ENCODE results near the gene TLE4. TPM values are rescaled to one million over a fixed set of nuclear protein-coding genes. Genes with fewer than 3 reads are reported as not detected.

TLE4 gene
- total RNA-seq, 2 experiments from 2014 or later, result 125 to 136 TPM

DNA sequence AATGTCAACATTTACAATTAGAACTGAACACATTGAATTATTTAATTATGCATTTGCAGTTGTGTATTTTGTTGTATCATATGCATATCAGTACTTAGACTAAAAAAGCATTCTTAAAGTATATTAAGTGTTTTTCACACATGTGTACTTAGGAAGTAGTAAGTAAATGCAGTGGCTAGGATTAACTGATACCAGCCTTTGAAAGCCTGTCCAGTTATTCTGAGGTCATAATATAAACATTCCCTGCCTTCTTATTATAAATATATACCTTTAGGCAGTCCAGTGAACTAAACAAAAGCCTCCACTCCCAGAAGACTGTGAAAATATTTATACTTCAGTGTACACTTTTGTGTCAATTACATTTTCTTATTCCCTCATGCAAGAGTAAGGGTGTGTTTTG lies 83.8 kb downstream of the TLE4 start:
- Mint-ChIP-seq H3K4me3 (no peak overlapping the region), H3K9me3 (no peaks in the 10 kb centered on the region), H3K27me3 (no peaks in the 10 kb centered on the region), H3K4me1 (ENCODE audit: low read depth) (peaks cover 50% of the 10 kb centered on the region), H3K36me3 (ENCODE audit: low read depth) (peaks cover 82% of the 10 kb centered on the region), H3K27ac (no peak overlapping the region)
- no peaks in the 10 kb centered on the region for H3K4me1 ChIP-seq (ENCODE audit: insufficient read depth, low read length)
- H3K4me3 ChIP-seq (ENCODE audit: low read length), result no peak overlapping the region
- TF ChIP-seq, protein P1, sequence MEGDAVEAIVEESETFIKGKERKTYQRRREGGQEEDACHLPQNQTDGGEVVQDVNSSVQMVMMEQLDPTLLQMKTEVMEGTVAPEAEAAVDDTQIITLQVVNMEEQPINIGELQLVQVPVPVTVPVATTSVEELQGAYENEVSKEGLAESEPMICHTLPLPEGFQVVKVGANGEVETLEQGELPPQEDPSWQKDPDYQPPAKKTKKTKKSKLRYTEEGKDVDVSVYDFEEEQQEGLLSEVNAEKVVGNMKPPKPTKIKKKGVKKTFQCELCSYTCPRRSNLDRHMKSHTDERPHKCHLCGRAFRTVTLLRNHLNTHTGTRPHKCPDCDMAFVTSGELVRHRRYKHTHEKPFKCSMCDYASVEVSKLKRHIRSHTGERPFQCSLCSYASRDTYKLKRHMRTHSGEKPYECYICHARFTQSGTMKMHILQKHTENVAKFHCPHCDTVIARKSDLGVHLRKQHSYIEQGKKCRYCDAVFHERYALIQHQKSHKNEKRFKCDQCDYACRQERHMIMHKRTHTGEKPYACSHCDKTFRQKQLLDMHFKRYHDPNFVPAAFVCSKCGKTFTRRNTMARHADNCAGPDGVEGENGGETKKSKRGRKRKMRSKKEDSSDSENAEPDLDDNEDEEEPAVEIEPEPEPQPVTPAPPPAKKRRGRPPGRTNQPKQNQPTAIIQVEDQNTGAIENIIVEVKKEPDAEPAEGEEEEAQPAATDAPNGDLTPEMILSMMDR (IDR thresholded peaks at IDR 0.05), result no peak
- H3K9me3 ChIP-seq (ENCODE audit: control insufficient read depth in 1 of 2, insufficient read depth in 1 of 2, low read length in 2 of 2), result no peaks in the 10 kb centered on the region
- peaks cover 31% of the 10 kb centered on the region for H3K36me3 ChIP-seq (ENCODE audit: insufficient read depth, low read length)
- H3K27ac ChIP-seq (ENCODE audit: low read depth in 1 of 2, low read length in 2 of 2), result no peak overlapping the region
- DNase-seq (no peak), ATAC-seq (ENCODE audit: poor library complexity) (no peak)
- no peaks in the 10 kb centered on the region for H3K27me3 ChIP-seq (ENCODE audit: control insufficient read depth in 1 of 2, insufficient read depth in 2 of 2, low read length in 2 of 2)
- ChIA-PET CTCF (interaction anchor here (1.3 kb wide), 1 partner anchor 10 kb away, joined by 3 read pairs; no protein-coding TSS in a partner anchor), POLR2A (no interaction called here)
- intact Hi-C loops (cut with DNase I, micrococcal nuclease), result no loop called here

DNA sequence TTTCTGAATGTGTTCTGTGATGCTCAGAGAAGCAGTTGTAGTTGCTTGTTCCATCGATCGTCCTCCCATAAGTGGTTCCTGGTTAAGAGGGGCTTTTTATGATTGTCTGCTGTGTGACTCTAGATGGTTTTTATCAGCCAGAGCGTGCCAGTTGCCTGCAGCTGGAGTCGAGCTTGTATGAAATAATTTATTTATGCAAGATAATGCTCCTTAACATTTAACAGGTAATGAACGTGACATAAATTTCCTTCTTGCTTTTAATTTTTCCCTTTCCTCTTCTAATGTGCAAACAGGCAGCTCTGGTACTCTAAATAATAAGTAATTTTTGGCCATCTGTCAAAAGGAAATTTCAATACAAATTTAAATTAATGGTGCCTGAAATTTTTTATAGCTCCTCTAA lies 84.4 kb downstream of the TLE4 start:
- H3K27me3 Mint-ChIP-seq, result no peaks in the 10 kb centered on the region
- H3K27ac Mint-ChIP-seq, result no peak overlapping the region
- Histone ChIP-seq H3K27me3 (ENCODE audit: control insufficient read depth in 1 of 2, insufficient read depth in 2 of 2, low read length in 2 of 2) (no peaks in the 10 kb centered on the region), H3K9me3 (ENCODE audit: control insufficient read depth in 1 of 2, insufficient read depth in 1 of 2, low read length in 2 of 2) (no peaks in the 10 kb centered on the region), H3K36me3 (ENCODE audit: insufficient read depth, low read length) (peaks cover 31% of the 10 kb centered on the region), H3K27ac (ENCODE audit: low read depth in 1 of 2, low read length in 2 of 2) (no peak overlapping the region), H3K4me1 (ENCODE audit: insufficient read depth, low read length) (no peaks in the 10 kb centered on the region), H3K4me3 (ENCODE audit: low read length) (no peak overlapping the region)
- ChIA-PET POLR2A (no interaction called here), CTCF (interaction anchor here (0.9 to 1.3 kb wide), 2 partner anchors 9 to 17 kb away, joined by 3 read pairs; no protein-coding TSS in a partner anchor)
- H3K9me3 Mint-ChIP-seq, result no peaks in the 10 kb centered on the region
- H3K36me3 Mint-ChIP-seq (ENCODE audit: low read depth), result peaks cover 76% of the 10 kb centered on the region
- ATAC-seq (ENCODE audit: poor library complexity) (no peak), DNase-seq (no peak)
- TF ChIP-seq, protein P1 (IDR thresholded peaks at IDR 0.05), result no peak
- H3K4me1 Mint-ChIP-seq (ENCODE audit: low read depth), result peaks cover 53% of the 10 kb centered on the region
- no peak overlapping the region for H3K4me3 Mint-ChIP-seq
- intact Hi-C loops (cut with DNase I, micrococcal nuclease), result no loop called here

DNA sequence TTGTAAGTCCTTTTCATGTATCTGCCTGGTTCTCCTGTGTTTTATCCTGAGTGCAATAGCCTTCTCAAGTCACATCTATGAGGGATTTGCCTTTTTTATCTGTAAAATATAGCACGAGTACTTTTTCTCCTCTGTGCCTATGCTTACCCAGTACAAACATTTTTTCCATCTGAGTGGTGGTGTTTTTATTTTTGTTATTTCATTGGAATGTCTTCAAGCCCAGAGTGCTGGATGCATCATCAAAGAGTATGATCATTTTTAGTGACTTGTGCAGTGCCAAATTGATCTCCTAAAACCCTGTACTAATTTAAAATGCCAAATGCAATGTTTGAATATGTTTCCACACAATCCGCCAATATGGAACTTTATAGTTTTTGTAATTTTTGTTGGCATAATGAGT lies 86.1 kb downstream of the TLE4 start:
- Mint-ChIP-seq H3K9me3 (no peaks in the 10 kb centered on the region), H3K27ac (no peak overlapping the region), H3K4me1 (ENCODE audit: low read depth) (peaks cover 68% of the 10 kb centered on the region), H3K36me3 (ENCODE audit: low read depth) (peaks cover 63% of the 10 kb centered on the region), H3K4me3 (no peak overlapping the region), H3K27me3 (no peaks in the 10 kb centered on the region)
- no peak for DNase-seq
- H3K27me3 ChIP-seq (ENCODE audit: control insufficient read depth in 1 of 2, insufficient read depth in 2 of 2, low read length in 2 of 2), result no peaks in the 10 kb centered on the region
- ChIA-PET POLR2A (interaction anchor here (0.6 kb wide), 1 partner anchor 87 kb away, joined by 3 read pairs; the partner anchor contains the start of gene TLE4), CTCF (interaction anchor here (1.2 to 1.5 kb wide), 2 partner anchors 28 to 40 kb away, joined by 3 read pairs; no protein-coding TSS in a partner anchor)
- peaks cover 7% of the 10 kb centered on the region for H3K4me1 ChIP-seq (ENCODE audit: insufficient read depth, low read length)
- no peak overlapping the region for H3K27ac ChIP-seq (ENCODE audit: low read depth in 1 of 2, low read length in 2 of 2)
- intact Hi-C loops (cut with DNase I, micrococcal nuclease), result no loop called here
- ATAC-seq (ENCODE audit: poor library complexity), result no peak
- no peaks in the 10 kb centered on the region for H3K9me3 ChIP-seq (ENCODE audit: control insufficient read depth in 1 of 2, insufficient read depth in 1 of 2, low read length in 2 of 2)
- TF ChIP-seq, protein P1 (IDR thresholded peaks at IDR 0.05), result no peak
- peaks cover 25% of the 10 kb centered on the region for H3K36me3 ChIP-seq (ENCODE audit: insufficient read depth, low read length)
- no peak overlapping the region for H3K4me3 ChIP-seq (ENCODE audit: low read length)

All from CD4-positive, alpha-beta T cell (primary cell).